Esophagus squamous epithelium (tissue), 4 donors: ENCODE data around the gene CCDC71L.

Source experiments
- CTCF ChIP-seq, 6 experiments: fragments of 450-650 bp in 4 of 6; fragments of 200-600 bp in 2 of 6; sonication (generic) in 2 of 6; IDR thresholded peaks; one replicate each; pipeline ENCODE4 v1.5.1; 2016 to 2019; ENCODE audit warnings: antibody characterized with exemption in 6 of 6, mild to moderate bottlenecking in 4 of 6, moderate library complexity in 4 of 6
- POLR2A ChIP-seq, 4 donors: fragments of 450-650 bp; IDR thresholded peaks; one replicate each; pipeline ENCODE4 v1.6.1; 2017; ENCODE audit warnings: antibody characterized with exemption in 4 of 4, mild to moderate bottlenecking in 4 of 4, moderate library complexity in 3 of 4

- no peak for TF ChIP-seq POLR2A (IDR thresholded peaks at IDR 0.05)
- TF ChIP-seq CTCF (IDR thresholded peaks at IDR 0.05) = no peak
These were observed 18.4 kb upstream of the CCDC71L start for GRCh38 chr7:106679153-106679931.
